NB4 (cell line): ENCODE measurements around the gene LANCL2.

Experiments
- DNase-seq: peaks from one replicate; pipeline ENCODE4 v3.0.0; 2010; ENCODE audit warnings: low read depth
- H3K4me3 ChIP-seq: one replicate; pipeline ENCODE4 v1.5.1; 2011; ENCODE audit warnings: mild to moderate bottlenecking, low read depth, low read length, moderate library complexity
- CTCF ChIP-seq: IDR thresholded peaks from one replicate; pipeline ENCODE4 v1.5.1; 2012; ENCODE audit warnings: low read depth, low read length
- MAX ChIP-seq: IDR thresholded peaks from 2 replicates; pipeline ENCODE4 v1.6.1; 2011; ENCODE audit warnings: low read depth, low read length
- MYC ChIP-seq: IDR thresholded peaks from 2 replicates; pipeline ENCODE4 v1.6.1; 2011; ENCODE audit warnings: low read depth, low read length
- POLR2A ChIP-seq: IDR thresholded peaks from 2 replicates; pipeline ENCODE4 v1.6.1; 2011; ENCODE audit warnings: mild to moderate bottlenecking; ENCODE audit not compliant: insufficient read length; ENCODE audit errors: extremely low read depth

Gene LANCL2

GRCh38 chr7:55438757-55439525 is 73.8 kb downstream of the LANCL2 start:
- no peak for DNase-seq
- TF ChIP-seq POLR2A (no peak), MYC (no peak), CTCF (no peak), MAX (no peak)
- H3K4me3 ChIP-seq: no peak overlapping the region

GRCh38 chr7:55439627-55440026 is 74.5 kb downstream of the LANCL2 start:
- TF ChIP-seq POLR2A: no peak
- TF ChIP-seq CTCF: no peak
- TF ChIP-seq MAX: no peak
- TF ChIP-seq MYC: no peak
- no peak overlapping the region for H3K4me3 ChIP-seq
- no peak for DNase-seq

GRCh38 chr7:55440040-55440690 is 75.0 kb downstream of the LANCL2 start:
- H3K4me3 ChIP-seq: no peak overlapping the region
- no peak for TF ChIP-seq MAX
- no peak for TF ChIP-seq MYC
- no peak for TF ChIP-seq CTCF
- no peak for TF ChIP-seq POLR2A
- peak; percentile 15 for DNase-seq

GRCh38 chr7:55441002-55441401 is 75.9 kb downstream of the LANCL2 start:
- no peak overlapping the region for H3K4me3 ChIP-seq
- TF ChIP-seq POLR2A (no peak), CTCF (no peak), MYC (no peak), MAX (no peak)
- DNase-seq: no peak

GRCh38 chr7:55441774-55442522 is 76.8 kb downstream of the LANCL2 start:
- no peak overlapping the region for H3K4me3 ChIP-seq
- no peak for TF ChIP-seq POLR2A
- no peak for TF ChIP-seq MYC
- TF ChIP-seq CTCF: no peak
- TF ChIP-seq MAX: no peak

More at GRCh38 chr7:55441774-55442522, 76.8 kb downstream of the LANCL2 start:
- no peak for DNase-seq
